ENCODE results near the gene EIF1AD. TPM values are rescaled to one million over a fixed set of nuclear protein-coding genes. Genes with fewer than 3 reads are reported as not detected.

The EIF1AD gene
- total RNA-seq, 1 experiment from 2014 or later = 27.8 TPM

GRCh38 chr11:65981972-65982823 lies 19.8 kb downstream of the EIF1AD start:
- in situ Hi-C loops (cut with HindIII; ENCODE audit: low pct_unique_long_range_greater_than_20kb, low sequenced_read_pairs) = no loop called here

GRCh38 chr11:65981101-65981740 lies 20.7 kb downstream of the EIF1AD start:
- no peak for DNase-seq (ENCODE audit: low read depth, low spot score)
- in situ Hi-C loops (cut with HindIII; ENCODE audit: low pct_unique_long_range_greater_than_20kb, low sequenced_read_pairs) = no loop called here

More at GRCh38 chr11:65981972-65982823, 19.8 kb downstream of the EIF1AD start:
- DNase-seq (ENCODE audit: low read depth, low spot score) = no peak

- DNase-seq (ENCODE audit: low read depth, low spot score) = no peak
- in situ Hi-C loops (cut with HindIII; ENCODE audit: low pct_unique_long_range_greater_than_20kb, low sequenced_read_pairs) = no loop called here
Measured at GRCh38 chr11:65979261-65979759, 22.6 kb downstream of the EIF1AD start.

GRCh38 chr11:65978391-65979238 lies 23.3 kb downstream of the EIF1AD start:
- in situ Hi-C loops (cut with HindIII; ENCODE audit: low pct_unique_long_range_greater_than_20kb, low sequenced_read_pairs) = no loop called here
- no peak for DNase-seq (ENCODE audit: low read depth, low spot score)

GRCh38 chr11:65977621-65978390 lies 24.2 kb downstream of the EIF1AD start:
- in situ Hi-C loops (cut with HindIII; ENCODE audit: low pct_unique_long_range_greater_than_20kb, low sequenced_read_pairs) = no loop called here

GRCh38 chr11:65976216-65977176 lies 25.5 kb downstream of the EIF1AD start:
- in situ Hi-C loops (cut with HindIII; ENCODE audit: low pct_unique_long_range_greater_than_20kb, low sequenced_read_pairs) = no loop called here

More at GRCh38 chr11:65977621-65978390, 24.2 kb downstream of the EIF1AD start:
- no peak for DNase-seq (ENCODE audit: low read depth, low spot score)

GRCh38 chr11:65975771-65976170 lies 26.2 kb downstream of the EIF1AD start:
- DNase-seq (ENCODE audit: low read depth, low spot score) = no peak
- in situ Hi-C loops (cut with HindIII; ENCODE audit: low pct_unique_long_range_greater_than_20kb, low sequenced_read_pairs) = no loop called here

More at GRCh38 chr11:65976216-65977176, 25.5 kb downstream of the EIF1AD start:
- DNase-seq (ENCODE audit: low read depth, low spot score) = no peak

- DNase-seq (ENCODE audit: low read depth, low spot score) = no peak
- in situ Hi-C loops (cut with HindIII; ENCODE audit: low pct_unique_long_range_greater_than_20kb, low sequenced_read_pairs) = no loop called here
Measured at GRCh38 chr11:65973439-65974110, 28.4 kb downstream of the EIF1AD start.

GRCh38 chr11:65972116-65972515 lies 29.8 kb downstream of the EIF1AD start:
- no peak for DNase-seq (ENCODE audit: low read depth, low spot score)
- in situ Hi-C loops (cut with HindIII; ENCODE audit: low pct_unique_long_range_greater_than_20kb, low sequenced_read_pairs) = no loop called here

- in situ Hi-C loops (cut with HindIII; ENCODE audit: low pct_unique_long_range_greater_than_20kb, low sequenced_read_pairs) = no loop called here
- DNase-seq (ENCODE audit: low read depth, low spot score) = no peak
Measured at GRCh38 chr11:65968600-65969482, 33.1 kb downstream of the EIF1AD start.

GRCh38 chr11:65967329-65967934 lies 34.5 kb downstream of the EIF1AD start:
- in situ Hi-C loops (cut with HindIII; ENCODE audit: low pct_unique_long_range_greater_than_20kb, low sequenced_read_pairs) = no loop called here
- DNase-seq (ENCODE audit: low read depth, low spot score) = no peak

- no peak for DNase-seq (ENCODE audit: low read depth, low spot score)
- in situ Hi-C loops (cut with HindIII; ENCODE audit: low pct_unique_long_range_greater_than_20kb, low sequenced_read_pairs) = no loop called here
Measured at GRCh38 chr11:65965986-65966762, 35.8 kb downstream of the EIF1AD start.

- in situ Hi-C loops (cut with HindIII; ENCODE audit: low pct_unique_long_range_greater_than_20kb, low sequenced_read_pairs) = no loop called here
- DNase-seq (ENCODE audit: low read depth, low spot score) = no peak
Measured at GRCh38 chr11:65964906-65965305, 37.1 kb downstream of the EIF1AD start.

GRCh38 chr11:65962141-65962564 lies 39.8 kb downstream of the EIF1AD start:
- in situ Hi-C loops (cut with HindIII; ENCODE audit: low pct_unique_long_range_greater_than_20kb, low sequenced_read_pairs) = no loop called here
- DNase-seq (ENCODE audit: low read depth, low spot score) = peak; percentile 10
